ENCODE results near the gene GSK3B.

The GSK3B gene

GRCh38 chr3:120093911-120094775 is at the start of gene GSK3B:
GSK3B (minus strand) TSS chr3:120094447; CDS start chr3:120093434, 1,013 bp downstream.
- Histone ChIP-seq H3K4me3 (ENCODE audit: low read depth, low read length) (peak within 1 kb of the TSS; percentile 94), H3K27me3 (ENCODE audit: control insufficient read depth, insufficient read depth, low read length) (no peaks in the 10 kb centered on the region), H3K9me3 (ENCODE audit: control insufficient read depth, low read length) (no peaks in the 10 kb centered on the region), H3K27ac (peak within 1 kb of the TSS; percentile 98), H3K36me3 (ENCODE audit: control insufficient read depth, insufficient read depth, low read length) (no peaks in the 10 kb centered on the region), H2AFZ (peak within 1 kb of the TSS; percentile 98), H3K9ac (peak within 1 kb of the TSS; percentile 98), H3K4me1 (no peaks in the 10 kb centered on the region), H3K79me2 (peaks cover 24% of the 10 kb centered on the region), H3K4me2 (ENCODE audit: low read length) (peak within 1 kb of the TSS; percentile 90)
- no peak for TF ChIP-seq CTCF (IDR thresholded peaks at IDR 0.05)

GRCh38 chr3:120143676-120144075 is 49.4 kb upstream of the GSK3B start:
- H3K4me1 ChIP-seq = no peaks in the 10 kb centered on the region
- no peak for TF ChIP-seq CTCF (IDR thresholded peaks at IDR 0.05)
- H3K9ac ChIP-seq = no peak overlapping the region
- no peaks in the 10 kb centered on the region for H3K27me3 ChIP-seq (ENCODE audit: control insufficient read depth, insufficient read depth, low read length)
- H2AFZ ChIP-seq = peak overlapping the region; percentile 64
- no peak overlapping the region for H3K27ac ChIP-seq
- no peaks in the 10 kb centered on the region for H3K79me2 ChIP-seq
- no peak overlapping the region for H3K4me3 ChIP-seq (ENCODE audit: low read depth, low read length)
- H3K9me3 ChIP-seq (ENCODE audit: control insufficient read depth, low read length) = no peaks in the 10 kb centered on the region
- no peak overlapping the region for H3K4me2 ChIP-seq (ENCODE audit: low read length)
- no peaks in the 10 kb centered on the region for H3K36me3 ChIP-seq (ENCODE audit: control insufficient read depth, insufficient read depth, low read length)

GRCh38 chr3:120142236-120142635 is 48.0 kb upstream of the GSK3B start:
- H3K9me3 ChIP-seq (ENCODE audit: control insufficient read depth, low read length) = no peaks in the 10 kb centered on the region
- H3K27me3 ChIP-seq (ENCODE audit: control insufficient read depth, insufficient read depth, low read length) = no peaks in the 10 kb centered on the region
- no peak for TF ChIP-seq CTCF (IDR thresholded peaks at IDR 0.05)
- no peak overlapping the region for H2AFZ ChIP-seq
- no peak overlapping the region for H3K4me2 ChIP-seq (ENCODE audit: low read length)
- no peaks in the 10 kb centered on the region for H3K4me1 ChIP-seq
- H3K9ac ChIP-seq = no peak overlapping the region
- no peaks in the 10 kb centered on the region for H3K79me2 ChIP-seq
- H3K27ac ChIP-seq = no peak overlapping the region
- H3K4me3 ChIP-seq (ENCODE audit: low read depth, low read length) = no peak overlapping the region
- H3K36me3 ChIP-seq (ENCODE audit: control insufficient read depth, insufficient read depth, low read length) = no peaks in the 10 kb centered on the region

GRCh38 chr3:120140098-120140742 is 46.0 kb upstream of the GSK3B start:
- no peaks in the 10 kb centered on the region for H3K79me2 ChIP-seq
- H3K27ac ChIP-seq = no peak overlapping the region
- H3K4me2 ChIP-seq (ENCODE audit: low read length) = no peak overlapping the region
- no peak overlapping the region for H3K9ac ChIP-seq
- H3K36me3 ChIP-seq (ENCODE audit: control insufficient read depth, insufficient read depth, low read length) = no peaks in the 10 kb centered on the region
- no peaks in the 10 kb centered on the region for H3K27me3 ChIP-seq (ENCODE audit: control insufficient read depth, insufficient read depth, low read length)
- H3K4me1 ChIP-seq = no peaks in the 10 kb centered on the region
- no peaks in the 10 kb centered on the region for H3K9me3 ChIP-seq (ENCODE audit: control insufficient read depth, low read length)
- H3K4me3 ChIP-seq (ENCODE audit: low read depth, low read length) = no peak overlapping the region
- no peak overlapping the region for H2AFZ ChIP-seq
- no peak for TF ChIP-seq CTCF (IDR thresholded peaks at IDR 0.05)
